ENCODE results near the gene IFIT3. TPM values are rescaled to one million over a fixed set of nuclear protein-coding genes. Genes with fewer than 3 reads are reported as not detected.

The IFIT3 gene
- total RNA-seq, 2 donors from 2014 or later = 5.4 to 10.3 TPM

- no peaks in the 10 kb centered on the region for H3K9me3 ChIP-seq (ENCODE audit: control insufficient read depth, low read length, poor library complexity, severe bottlenecking)
- Mint-ChIP-seq H3K4me1 (peaks cover 16% of the 10 kb centered on the region), H3K4me3 (no peak overlapping the region), H3K27me3 (peaks cover 12% of the 10 kb centered on the region), H3K27ac (no peak overlapping the region), H3K36me3 (ENCODE audit: low read depth) (peaks cover 2% of the 10 kb centered on the region)
- DNase-seq (no peak), ATAC-seq (no peak)
Measured at GRCh38 chr10:89362929-89363328, 35.1 kb downstream of the IFIT3 start.

GRCh38 chr10:89363729-89364442 is 36.1 kb downstream of the IFIT3 start:
- ATAC-seq (no peak), DNase-seq (no peak)
- H3K9me3 ChIP-seq (ENCODE audit: control insufficient read depth, low read length, poor library complexity, severe bottlenecking) = no peaks in the 10 kb centered on the region
- peaks cover 22% of the 10 kb centered on the region for H3K4me1 Mint-ChIP-seq
- peaks cover 2% of the 10 kb centered on the region for H3K36me3 Mint-ChIP-seq (ENCODE audit: low read depth)
- H3K27me3 Mint-ChIP-seq = peaks cover 12% of the 10 kb centered on the region
- peak overlapping the region; percentile 69 for H3K27ac Mint-ChIP-seq
- H3K4me3 Mint-ChIP-seq = peak overlapping the region; percentile 39

- peak overlapping the region; percentile 69 for H3K27ac Mint-ChIP-seq
- H3K9me3 ChIP-seq (ENCODE audit: control insufficient read depth, low read length, poor library complexity, severe bottlenecking) = no peaks in the 10 kb centered on the region
- H3K4me3 Mint-ChIP-seq = no peak overlapping the region
- no peak for DNase-seq
- H3K27me3 Mint-ChIP-seq = peaks cover 12% of the 10 kb centered on the region
- H3K36me3 Mint-ChIP-seq (ENCODE audit: low read depth) = peaks cover 2% of the 10 kb centered on the region
- peaks cover 26% of the 10 kb centered on the region for H3K4me1 Mint-ChIP-seq
- no peak for ATAC-seq
Measured at GRCh38 chr10:89364531-89364930, 36.7 kb downstream of the IFIT3 start.

GRCh38 chr10:89367529-89367928 is 39.7 kb downstream of the IFIT3 start:
- Mint-ChIP-seq H3K27ac (peak overlapping the region; percentile 27), H3K27me3 (peaks cover under 1% of the 10 kb centered on the region), H3K4me3 (no peak overlapping the region), H3K4me1 (peaks cover 28% of the 10 kb centered on the region), H3K36me3 (ENCODE audit: low read depth) (no peaks in the 10 kb centered on the region)
- DNase-seq (no peak), ATAC-seq (peak; percentile 79)
- H3K9me3 ChIP-seq (ENCODE audit: control insufficient read depth, low read length, poor library complexity, severe bottlenecking) = no peaks in the 10 kb centered on the region

GRCh38 chr10:89368129-89368528 is 40.3 kb downstream of the IFIT3 start:
- H3K4me1 Mint-ChIP-seq = peaks cover 28% of the 10 kb centered on the region
- H3K4me3 Mint-ChIP-seq = no peak overlapping the region
- ATAC-seq = no peak
- H3K9me3 ChIP-seq (ENCODE audit: control insufficient read depth, low read length, poor library complexity, severe bottlenecking) = no peaks in the 10 kb centered on the region
- no peaks in the 10 kb centered on the region for H3K36me3 Mint-ChIP-seq (ENCODE audit: low read depth)
- peak overlapping the region; percentile 27 for H3K27ac Mint-ChIP-seq
- peaks cover 5% of the 10 kb centered on the region for H3K27me3 Mint-ChIP-seq
- no peak for DNase-seq

DNA sequence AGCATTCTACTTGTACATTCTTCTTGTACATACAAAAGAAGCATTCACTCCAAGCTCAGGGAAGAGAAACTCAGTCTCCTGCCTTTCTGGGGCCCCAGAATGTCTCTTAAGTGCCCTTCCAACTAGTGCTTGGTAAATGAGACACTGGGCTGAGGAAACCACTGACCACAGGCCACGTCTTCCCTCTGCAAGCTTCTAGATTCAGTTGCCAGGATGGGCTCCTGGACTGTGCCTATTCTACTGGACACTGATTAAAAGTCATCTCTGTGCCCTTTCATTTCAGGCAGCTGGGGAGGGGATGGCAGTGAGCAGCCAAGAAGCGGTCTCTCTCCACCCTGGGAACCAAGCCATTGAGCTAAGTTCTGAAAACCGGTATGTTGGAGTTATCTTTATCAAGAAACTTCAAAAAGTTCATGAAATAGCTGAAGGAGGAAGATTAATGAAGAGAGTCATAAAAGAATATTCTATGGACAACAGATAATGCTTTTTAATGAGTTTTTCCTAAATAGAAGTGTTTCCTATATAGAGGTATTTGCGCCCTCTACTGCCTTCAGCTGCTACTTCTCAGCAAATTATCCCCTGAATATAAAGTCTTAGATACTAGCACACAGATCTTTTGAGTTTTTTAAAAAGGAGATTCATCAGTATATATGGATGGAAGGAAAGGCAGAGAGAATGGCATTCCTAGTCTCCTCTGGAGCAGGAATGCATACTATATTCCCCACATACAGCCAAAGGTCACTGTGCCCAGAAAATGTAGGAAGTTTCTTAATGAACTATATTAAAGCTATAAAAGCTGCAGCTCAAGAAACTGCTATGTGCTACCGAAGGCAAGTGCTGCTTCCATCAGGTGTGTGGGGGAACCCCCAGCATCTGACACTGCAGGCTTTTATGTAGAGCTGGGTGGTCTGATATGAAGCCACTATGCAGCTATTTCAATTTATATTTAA is 41.6 kb downstream of the IFIT3 start:
- peaks cover 23% of the 10 kb centered on the region for H3K4me1 Mint-ChIP-seq
- ATAC-seq (peak; percentile 58), DNase-seq (no peak)
- peak overlapping the region; percentile 43 for H3K27ac Mint-ChIP-seq
- no peaks in the 10 kb centered on the region for H3K9me3 ChIP-seq (ENCODE audit: control insufficient read depth, low read length, poor library complexity, severe bottlenecking)
- no peaks in the 10 kb centered on the region for H3K36me3 Mint-ChIP-seq (ENCODE audit: low read depth)
- H3K4me3 Mint-ChIP-seq = no peak overlapping the region
- H3K27me3 Mint-ChIP-seq = peaks cover 8% of the 10 kb centered on the region

- no peaks in the 10 kb centered on the region for H3K36me3 Mint-ChIP-seq (ENCODE audit: low read depth)
- no peak overlapping the region for H3K27ac Mint-ChIP-seq
- ATAC-seq (no peak), DNase-seq (no peak)
- H3K27me3 Mint-ChIP-seq = peaks cover 12% of the 10 kb centered on the region
- no peaks in the 10 kb centered on the region for H3K9me3 ChIP-seq (ENCODE audit: control insufficient read depth, low read length, poor library complexity, severe bottlenecking)
- no peak overlapping the region for H3K4me3 Mint-ChIP-seq
- H3K4me1 Mint-ChIP-seq = peaks cover 19% of the 10 kb centered on the region
Measured at GRCh38 chr10:89371079-89371478, 43.3 kb downstream of the IFIT3 start.

- Mint-ChIP-seq H3K27ac (no peak overlapping the region), H3K36me3 (ENCODE audit: low read depth) (no peaks in the 10 kb centered on the region), H3K4me1 (peaks cover 19% of the 10 kb centered on the region), H3K4me3 (no peak overlapping the region), H3K27me3 (peaks cover 12% of the 10 kb centered on the region)
- DNase-seq (no peak), ATAC-seq (no peak)
- no peaks in the 10 kb centered on the region for H3K9me3 ChIP-seq (ENCODE audit: control insufficient read depth, low read length, poor library complexity, severe bottlenecking)
Measured at GRCh38 chr10:89371987-89372386, 44.2 kb downstream of the IFIT3 start.

- no peak for DNase-seq
- Mint-ChIP-seq H3K4me1 (peaks cover 5% of the 10 kb centered on the region), H3K27ac (no peak overlapping the region), H3K36me3 (ENCODE audit: low read depth) (no peaks in the 10 kb centered on the region), H3K4me3 (no peak overlapping the region), H3K27me3 (peaks cover 12% of the 10 kb centered on the region)
- no peak for ATAC-seq
- H3K9me3 ChIP-seq (ENCODE audit: control insufficient read depth, low read length, poor library complexity, severe bottlenecking) = no peaks in the 10 kb centered on the region
Measured at GRCh38 chr10:89373916-89374711, 46.3 kb downstream of the IFIT3 start.

DNA sequence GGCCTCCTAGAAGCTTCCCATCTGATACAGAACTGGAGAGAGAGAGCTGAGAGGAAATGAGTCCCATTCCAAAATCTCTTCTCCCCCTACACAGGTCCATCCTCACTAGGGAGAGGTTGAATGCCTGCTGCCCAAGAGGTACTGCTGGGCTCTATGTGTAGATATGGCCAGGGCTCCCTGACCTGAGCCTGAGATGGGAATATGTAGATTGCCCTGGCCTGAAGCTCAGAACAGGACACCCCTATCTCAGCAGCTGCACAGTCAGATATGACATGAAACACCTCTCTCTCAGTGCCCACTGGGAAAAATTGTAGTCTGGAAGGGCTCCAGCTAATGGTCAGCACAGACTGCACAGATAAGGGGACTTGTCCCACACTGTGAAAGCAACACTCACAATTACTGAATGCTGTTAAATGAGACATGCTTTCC is 46.9 kb downstream of the IFIT3 start:
- peaks cover 12% of the 10 kb centered on the region for H3K27me3 Mint-ChIP-seq
- ATAC-seq = no peak
- H3K9me3 ChIP-seq (ENCODE audit: control insufficient read depth, low read length, poor library complexity, severe bottlenecking) = no peaks in the 10 kb centered on the region
- H3K4me3 Mint-ChIP-seq = no peak overlapping the region
- H3K4me1 Mint-ChIP-seq = no peaks in the 10 kb centered on the region
- H3K27ac Mint-ChIP-seq = no peak overlapping the region
- H3K36me3 Mint-ChIP-seq (ENCODE audit: low read depth) = no peaks in the 10 kb centered on the region
- DNase-seq = no peak

DNA sequence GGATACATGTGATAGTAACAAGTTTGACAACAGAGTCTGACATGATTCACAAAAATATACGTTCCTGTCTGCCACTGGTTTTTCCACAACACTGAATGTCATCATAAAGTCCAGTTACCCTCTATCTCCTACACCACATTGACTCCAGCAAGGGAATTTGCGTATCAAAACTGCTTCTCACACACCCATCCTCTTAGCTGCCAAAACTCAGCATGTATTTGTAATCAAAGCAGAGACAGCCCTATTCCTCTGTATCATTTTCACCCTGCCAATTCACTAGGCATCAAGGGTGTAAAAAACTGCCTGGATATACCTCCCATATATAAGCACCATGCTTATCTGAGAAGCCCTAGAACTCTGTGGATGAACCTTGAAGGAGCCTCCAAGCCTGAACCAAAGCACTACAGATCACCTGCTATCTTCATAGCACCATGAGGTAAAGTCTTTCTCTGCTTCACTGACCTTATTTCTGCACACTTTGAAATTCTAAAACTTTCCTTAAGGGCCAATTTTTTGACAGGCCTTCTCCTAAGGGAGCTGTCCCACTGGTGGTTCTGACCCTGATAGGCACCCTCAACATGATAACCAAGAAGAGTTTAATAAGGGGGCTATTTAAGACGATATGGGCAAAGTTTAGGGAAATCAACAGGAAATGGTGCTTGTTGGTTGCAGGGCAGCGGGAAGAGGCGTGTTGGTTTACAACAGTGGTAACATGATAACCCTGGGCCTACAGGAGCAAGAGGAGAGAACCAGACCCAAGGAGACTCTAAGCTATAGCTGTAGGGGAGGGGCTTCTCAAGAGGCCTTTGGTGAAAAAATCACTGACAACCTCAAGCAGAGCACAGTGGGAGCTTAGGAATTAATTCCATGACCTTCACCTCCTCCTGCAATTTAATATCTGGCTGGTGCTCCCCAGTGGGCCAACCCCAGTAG is 50.2 kb downstream of the IFIT3 start, which contains the start of gene IFIT1B:
TSS of gene IFIT1B (plus strand) at position 352 of the 933 bp plus-strand sequence. CDS start at position 432, 80 bp downstream.
- H3K36me3 Mint-ChIP-seq (ENCODE audit: low read depth) = no peaks in the 10 kb centered on the region
- DNase-seq (no peak), ATAC-seq (no peak)
- no peaks in the 10 kb centered on the region for H3K4me1 Mint-ChIP-seq
- no peak within 1 kb of the TSS for H3K27ac Mint-ChIP-seq
- no peaks in the 10 kb centered on the region for H3K9me3 ChIP-seq (ENCODE audit: control insufficient read depth, low read length, poor library complexity, severe bottlenecking)
- H3K27me3 Mint-ChIP-seq = peaks cover 8% of the 10 kb centered on the region
- H3K4me3 Mint-ChIP-seq = no peak within 1 kb of the TSS

- H3K4me1 Mint-ChIP-seq = no peaks in the 10 kb centered on the region
- ATAC-seq = no peak
Measured at GRCh38 chr10:89379103-89379502, 51.3 kb downstream of the IFIT3 start.

More at GRCh38 chr10:89379103-89379502, 51.3 kb downstream of the IFIT3 start:
- H3K9me3 ChIP-seq (ENCODE audit: control insufficient read depth, low read length, poor library complexity, severe bottlenecking) = no peaks in the 10 kb centered on the region
- Mint-ChIP-seq H3K27me3 (peaks cover 7% of the 10 kb centered on the region), H3K36me3 (ENCODE audit: low read depth) (no peaks in the 10 kb centered on the region), H3K4me3 (no peak overlapping the region), H3K27ac (no peak overlapping the region)
- DNase-seq = no peak
